C1 segment of cervical spinal cord (tissue), 14 donors: ENCODE results near the gene NPIPA8.
"Not testable (repeated sequence)": the region's sequence is repeated elsewhere in the genome, so short reads cannot be mapped to it uniquely, and the experiment has no call there.

Source experiments
- DNase-seq, 14 donors: peaks; one replicate each; lab custom pipeline; 2025; lab: John Stamatoyannopoulos, UW

The NPIPA8 gene

GRCh38 chr16:18336636-18337035 lies at the start of gene NPIPA8:
Gene NPIPA8, minus strand, starts transcription at chr16:18336736. Its CDS starts 4,074 bp downstream, at chr16:18332662.
- DNase-seq: not testable (repeated sequence)

DNA sequence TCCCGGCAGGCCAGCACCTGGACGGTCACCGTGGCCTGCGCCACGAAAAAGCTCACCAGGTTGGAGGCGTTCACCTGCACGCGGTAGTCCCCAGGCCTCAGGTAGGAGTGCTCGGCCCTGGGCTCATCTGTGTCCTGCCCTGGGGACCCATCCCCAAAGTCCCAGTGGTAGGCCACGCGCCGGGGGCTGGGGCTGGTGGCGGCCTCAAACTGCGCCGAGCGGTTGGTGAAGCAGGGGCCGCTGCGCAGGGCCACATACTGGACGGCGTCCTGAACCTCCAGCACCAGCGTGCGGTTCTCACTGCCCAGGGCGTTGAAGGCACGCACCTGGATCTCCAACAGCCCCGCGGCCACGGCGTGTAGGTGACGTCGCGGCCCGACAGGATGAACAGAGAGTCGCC lies 48.7 kb upstream of the NPIPA8 start:
- DNase-seq: not testable (repeated sequence)

GRCh38 chr16:18384869-18385268 lies 48.3 kb upstream of the NPIPA8 start:
- not testable (repeated sequence) for DNase-seq

- DNase-seq: not testable (repeated sequence)
Observed at GRCh38 chr16:18384098-18384636, 47.6 kb upstream of the NPIPA8 start.

DNA sequence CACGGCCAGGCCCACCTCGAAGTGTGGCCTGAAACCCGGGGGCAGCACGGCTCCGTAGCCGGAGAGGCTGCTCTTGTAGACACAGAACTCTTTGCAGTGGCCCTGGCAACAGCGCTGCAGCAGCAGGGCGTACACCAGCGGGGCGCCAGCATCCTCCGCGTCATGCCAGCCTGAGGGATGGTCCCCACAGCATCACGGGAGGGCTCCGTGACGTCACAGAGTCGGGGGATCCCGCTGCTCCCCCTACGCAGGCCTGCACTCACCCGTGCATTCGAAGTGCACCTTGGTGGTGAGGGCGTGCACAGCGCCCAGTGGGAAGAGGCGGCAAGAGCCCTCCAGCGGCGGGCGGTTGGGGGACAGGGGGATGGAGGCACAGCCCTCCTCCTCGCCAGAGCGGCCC lies 46.2 kb upstream of the NPIPA8 start:
- DNase-seq: not testable (repeated sequence)

GRCh38 chr16:18347742-18348141 lies 11.2 kb upstream of the NPIPA8 start:
- DNase-seq: not testable (repeated sequence)

DNA sequence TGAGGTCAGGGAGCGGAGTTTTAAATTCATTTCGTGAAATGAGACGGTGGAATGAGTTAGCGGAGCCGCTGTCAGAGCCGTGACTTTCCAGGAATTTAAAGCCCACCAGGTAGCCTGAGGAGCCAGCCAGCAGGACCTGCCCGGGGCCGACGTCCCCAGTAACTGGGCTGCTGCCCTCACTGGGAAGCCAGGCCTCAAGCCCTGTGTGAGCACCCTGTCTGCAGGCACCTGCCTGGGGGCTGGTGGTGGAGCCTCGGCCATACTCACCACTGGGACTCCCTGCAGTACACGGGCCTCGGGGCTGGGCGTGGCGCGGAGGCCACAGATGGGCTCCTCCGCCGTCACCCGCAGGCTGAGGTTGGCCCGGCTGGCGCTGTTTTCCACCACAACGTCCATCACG lies 10.5 kb upstream of the NPIPA8 start:
- DNase-seq: not testable (repeated sequence)

GRCh38 chr16:18344634-18345033 lies 8.1 kb upstream of the NPIPA8 start:
- DNase-seq: not testable (repeated sequence)

DNA sequence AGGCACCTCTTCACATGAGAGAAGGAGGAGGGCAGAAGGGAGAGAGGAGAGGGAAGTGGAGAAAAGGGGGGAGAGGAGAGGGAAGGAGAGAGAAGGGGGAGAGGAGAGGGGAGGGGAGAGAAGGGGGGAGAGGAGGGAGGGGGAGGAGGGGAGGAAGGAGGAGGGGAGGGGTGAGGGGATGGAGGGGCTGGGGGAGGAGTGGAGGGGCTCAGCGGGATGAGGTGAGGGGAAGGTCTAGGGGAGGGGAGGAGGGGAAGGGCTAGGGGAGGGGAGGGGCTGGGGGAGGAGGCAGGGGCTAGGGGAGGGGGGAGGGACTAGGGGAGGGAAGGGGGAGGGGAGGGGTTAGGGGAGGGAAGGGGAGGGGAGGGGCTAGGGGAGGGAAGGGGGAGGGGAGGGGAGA lies 5.5 kb upstream of the NPIPA8 start:
- not testable (repeated sequence) for DNase-seq

- not testable (repeated sequence) for DNase-seq
Observed at GRCh38 chr16:18341417-18341960, 5.0 kb upstream of the NPIPA8 start.

- DNase-seq: not testable (repeated sequence)
Observed at GRCh38 chr16:18339210-18339609, 2.7 kb upstream of the NPIPA8 start.

DNA sequence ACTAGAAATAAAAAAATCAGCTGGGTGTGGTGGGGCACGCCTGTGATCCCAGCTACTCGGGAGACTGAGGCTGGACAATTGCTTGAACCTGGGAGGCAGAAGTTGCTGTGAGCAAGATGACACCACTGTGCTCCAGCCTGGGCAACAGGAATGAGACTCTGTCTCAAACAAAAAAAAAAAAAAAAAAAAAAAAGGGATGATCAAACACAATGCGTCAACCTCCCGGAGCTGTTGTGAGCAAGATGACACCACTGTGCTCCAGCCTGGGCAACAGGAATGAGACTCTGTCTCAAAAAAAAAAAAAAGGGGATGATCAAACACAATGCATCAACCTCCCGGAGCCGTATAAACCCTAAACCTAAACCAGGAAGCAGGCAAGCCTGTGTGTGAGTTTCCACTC lies 24.7 kb downstream of the NPIPA8 start:
- not testable (repeated sequence) for DNase-seq

DNA sequence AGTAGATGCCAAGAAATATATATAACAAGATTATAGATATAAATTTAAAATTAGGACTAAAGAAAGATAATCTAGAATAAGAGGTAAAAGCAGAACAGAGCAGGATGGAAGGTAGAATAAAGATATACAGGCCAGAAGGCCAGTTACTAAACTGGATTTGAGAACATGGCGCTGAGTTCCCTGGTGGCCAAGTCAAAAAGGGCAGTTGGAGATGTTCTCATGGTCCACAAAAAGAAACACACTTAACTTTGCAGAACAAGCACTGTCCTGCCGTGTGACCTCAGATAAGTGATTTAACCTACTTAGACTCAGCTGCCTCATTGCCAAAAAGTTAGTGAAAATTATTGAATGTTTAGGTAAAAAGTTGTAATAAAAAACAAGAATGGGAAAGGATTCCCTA lies 27.4 kb downstream of the NPIPA8 start:
- not testable (repeated sequence) for DNase-seq

DNA sequence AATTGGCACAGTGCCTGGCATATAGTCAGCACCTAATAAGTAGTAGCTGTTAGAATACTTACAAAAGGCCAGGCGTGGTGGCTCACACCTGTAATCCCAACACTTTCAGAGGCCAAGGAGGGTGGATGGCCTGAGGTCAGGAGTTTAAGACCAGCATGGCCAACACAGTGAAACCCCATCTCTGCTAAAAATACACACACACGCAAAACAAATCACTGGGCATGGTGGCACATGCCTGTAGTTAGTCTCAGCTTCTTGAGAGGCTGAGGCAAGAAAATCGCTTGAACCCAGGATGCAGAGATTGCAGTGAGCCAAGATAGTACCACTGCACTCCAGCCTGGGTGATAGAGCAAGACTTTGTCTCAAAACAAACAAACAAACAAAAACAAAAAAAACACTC lies 29.3 kb downstream of the NPIPA8 start:
- not testable (repeated sequence) for DNase-seq

DNA sequence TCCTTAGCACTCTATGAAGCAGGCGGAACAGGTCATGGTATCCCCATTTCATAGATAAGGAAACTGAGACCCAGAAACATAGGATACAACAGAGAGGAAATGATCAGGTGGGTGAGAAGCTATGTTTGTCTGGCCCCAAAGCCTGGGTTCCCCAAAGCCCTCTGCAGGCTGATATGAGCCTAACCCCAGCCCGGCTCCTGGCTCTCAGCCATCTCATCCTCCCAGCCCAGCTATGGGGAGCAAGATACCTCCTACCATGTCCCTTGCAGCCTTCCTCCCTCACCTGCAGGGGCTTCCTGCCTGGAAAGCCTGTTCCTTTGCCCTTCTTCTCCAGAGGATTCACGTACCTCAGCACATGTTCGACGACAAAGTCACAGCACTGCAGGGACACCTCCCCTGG lies 30.5 kb downstream of the NPIPA8 start:
- DNase-seq: not testable (repeated sequence)

GRCh38 chr16:18303059-18303706 lies 33.4 kb downstream of the NPIPA8 start:
- DNase-seq: not testable (repeated sequence)

- not testable (repeated sequence) for DNase-seq
Observed at GRCh38 chr16:18297714-18298113, 38.8 kb downstream of the NPIPA8 start.

DNA sequence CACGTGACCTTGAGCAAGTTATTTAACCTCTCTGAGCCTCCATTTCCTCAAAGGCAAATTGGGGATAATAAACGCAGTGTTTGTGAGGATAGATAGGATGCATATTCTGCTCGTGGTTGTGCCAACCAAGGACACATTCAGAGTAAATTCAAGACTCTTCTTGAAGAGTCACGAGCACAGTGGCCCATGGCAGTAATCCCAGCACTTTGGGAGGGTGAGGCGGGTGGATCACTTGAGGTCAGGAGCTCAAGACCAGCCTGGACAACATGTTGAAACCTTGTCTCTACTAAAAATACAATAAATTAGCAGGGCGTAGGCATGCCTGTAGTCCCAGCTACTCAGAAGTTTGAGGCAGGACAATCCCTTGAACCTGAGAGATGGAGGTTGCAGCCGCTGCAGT lies 39.6 kb downstream of the NPIPA8 start:
- DNase-seq: not testable (repeated sequence)

GRCh38 chr16:18294371-18294770 lies 42.2 kb downstream of the NPIPA8 start:
- not testable (repeated sequence) for DNase-seq

- not testable (repeated sequence) for DNase-seq
Observed at GRCh38 chr16:18293337-18293956, 43.1 kb downstream of the NPIPA8 start.

DNA sequence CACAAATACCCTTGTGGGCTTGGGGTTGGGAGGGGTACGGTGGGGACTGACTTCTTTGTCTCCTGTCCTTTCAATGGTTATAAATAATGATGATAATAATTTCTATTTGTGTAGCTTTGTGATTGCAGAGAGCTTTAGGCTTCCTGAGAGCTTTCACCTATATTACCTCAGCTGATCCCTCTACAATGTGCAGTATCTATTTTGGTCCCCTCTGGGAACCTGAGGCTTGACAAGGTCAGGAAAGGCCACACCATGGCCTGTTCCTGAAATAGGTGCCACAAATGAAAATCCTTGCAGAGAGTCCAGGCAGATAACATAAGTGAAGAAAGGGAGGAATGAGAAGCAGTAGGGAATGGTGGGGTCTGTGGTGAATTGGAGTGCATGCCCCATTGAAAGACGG lies 45.6 kb downstream of the NPIPA8 start:
- not testable (repeated sequence) for DNase-seq

GRCh38 chr16:18286342-18286741 lies 50.2 kb downstream of the NPIPA8 start:
- DNase-seq: not testable (repeated sequence)

- not testable (repeated sequence) for DNase-seq
Observed at GRCh38 chr16:18280319-18280718, 56.2 kb downstream of the NPIPA8 start.
